ENCODE results near the gene MTCH1. TPM values are rescaled to one million over a fixed set of nuclear protein-coding genes. Genes with fewer than 3 reads are reported as not detected.

The MTCH1 gene
- total and polyA plus RNA-seq, 9 of the 15 experiments (the other 6 are each of a cell fraction or from before 2014, with no cell fraction given), result 7.9 to 161 (median 118) TPM

- TF ChIP-seq MGA (IDR thresholded peaks at IDR 0.05), result no peak
- peak; percentile 88; the same call in 1 of the 2 replicates for TF ChIP-seq TARDBP (IDR thresholded peaks at IDR 0.05)
- TF ChIP-seq ZNF175 (CRISPR knock-in tag; IDR thresholded peaks at IDR 0.05; ENCODE audit: low read depth), result peak; percentile 95
- TF ChIP-seq ZNF232 (CRISPR knock-in tag; IDR thresholded peaks at IDR 0.05), result no peak
- TF ChIP-seq ZEB2 (IDR thresholded peaks at IDR 0.05), result no peak
- no peak for TF ChIP-seq HDAC3 (IDR thresholded peaks at IDR 0.05; ENCODE audit: borderline replicate concordance, partially characterized antibody)
- no peak for TF ChIP-seq SREBF2 (CRISPR knock-in tag; IDR thresholded peaks at IDR 0.05)
- no peak for TF ChIP-seq ZNF398 (CRISPR knock-in tag; IDR thresholded peaks at IDR 0.05)
- TF ChIP-seq ZNF121 (CRISPR knock-in tag; conservative IDR thresholded peaks at IDR 0.05), result no peak
- no peak for TF ChIP-seq ATF1 (CRISPR knock-in tag; IDR thresholded peaks at IDR 0.05)
- TF ChIP-seq ATF1 (tag; IDR thresholded peaks at IDR 0.05), result peak; percentile 54
- TF ChIP-seq PHB2 (IDR thresholded peaks at IDR 0.05; ENCODE audit: low read depth), result peak; percentile 60; the same call in 1 of the 2 replicates
- TF ChIP-seq ZNF586 (CRISPR knock-in tag; conservative IDR thresholded peaks at IDR 0.05), result no peak
- TF ChIP-seq SRSF9 (IDR thresholded peaks at IDR 0.05; ENCODE audit: borderline replicate concordance, low read depth, low read length), result no peak
- TF ChIP-seq RAD51 (IDR thresholded peaks at IDR 0.05; ENCODE audit: borderline replicate concordance, low read depth), result no peak
- TF ChIP-seq MYC (IDR thresholded peaks at IDR 0.05; ENCODE audit: low read depth, low read length), result peak; percentile 56; the same call in 1 of the 2 replicates
- no peak for TF ChIP-seq MYC (CRISPR knock-in tag; IDR thresholded peaks at IDR 0.05; ENCODE audit: borderline replicate concordance, low read depth)
These were observed 31.6 kb downstream of the MTCH1 start, which contains the start of gene PI16 (continued) for GRCh38 chr6:36954262-36954931.
